ENCODE data around the gene DNAJC27.

DNAJC27 gene

DNA sequence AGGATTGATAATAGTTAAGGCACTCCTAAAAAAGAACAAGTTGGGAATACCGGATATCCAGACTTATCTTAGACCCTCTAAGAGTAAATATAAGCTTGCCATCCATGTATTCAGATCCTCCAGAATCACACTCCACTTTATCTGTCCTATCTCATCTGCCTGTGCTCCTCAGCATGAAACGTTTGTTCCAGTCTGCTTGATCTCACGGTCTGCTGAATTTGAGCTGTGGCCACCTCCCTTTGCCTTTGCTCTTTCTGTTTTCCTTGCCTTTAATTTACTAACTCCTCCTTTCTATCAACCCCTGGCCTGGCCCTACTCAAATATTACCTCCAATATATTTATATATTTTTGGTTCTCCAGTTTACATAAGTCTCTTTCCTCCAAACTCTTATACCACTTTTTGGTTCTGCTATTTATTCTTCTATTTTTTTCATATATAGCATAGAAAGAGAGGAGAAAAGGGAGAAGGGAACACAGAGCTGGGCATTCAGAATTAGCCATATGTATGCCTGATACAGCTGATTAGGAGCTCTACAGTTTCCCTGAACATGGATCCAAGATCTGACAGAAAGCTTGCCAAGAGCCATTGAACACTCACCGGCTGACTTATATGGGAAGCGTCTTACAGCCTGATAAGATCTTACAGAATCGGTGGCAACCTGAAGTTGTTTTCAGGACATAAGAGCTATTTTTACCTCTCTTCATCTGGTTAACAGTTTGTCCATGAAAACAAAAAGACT is 21.8 kb upstream of the DNAJC27 start:
- Histone ChIP-seq H3K27me3 (ENCODE audit: control insufficient read depth, insufficient read depth, low read length) (no peaks in the 10 kb centered on the region), H3K36me3 (ENCODE audit: control insufficient read depth, insufficient read depth, low read length) (no peaks in the 10 kb centered on the region), H3K9ac (ENCODE audit: low read depth, low read length) (no peak overlapping the region), H3K4me1 (ENCODE audit: control insufficient read depth, insufficient read depth, low read length) (no peaks in the 10 kb centered on the region), H3K4me3 (ENCODE audit: low read depth, low read length) (no peak overlapping the region), H3K9me3 (ENCODE audit: control insufficient read depth, insufficient read depth, low read length) (no peaks in the 10 kb centered on the region)

DNA sequence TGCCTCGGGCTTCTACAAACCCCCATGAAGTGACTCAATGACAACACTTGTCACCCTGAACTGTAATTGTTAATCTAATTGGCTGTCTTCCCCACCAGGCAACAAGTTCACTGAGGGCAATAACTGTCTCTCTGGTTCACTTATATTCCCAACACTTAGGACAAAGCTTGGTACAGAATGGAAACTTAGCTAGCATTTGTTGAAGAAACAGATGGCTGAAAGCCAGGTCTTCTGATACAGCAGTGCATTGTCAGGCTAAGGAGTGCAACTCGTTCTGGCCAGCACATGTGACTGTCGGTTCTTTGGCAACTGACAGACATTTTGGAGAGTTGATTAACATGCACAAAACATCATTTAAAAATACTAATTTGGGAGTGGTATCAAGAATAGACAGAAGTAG is 14.6 kb upstream of the DNAJC27 start:
- H3K27me3 ChIP-seq (ENCODE audit: control insufficient read depth, insufficient read depth, low read length) = no peaks in the 10 kb centered on the region
- H3K4me1 ChIP-seq (ENCODE audit: control insufficient read depth, insufficient read depth, low read length) = no peaks in the 10 kb centered on the region
- no peaks in the 10 kb centered on the region for H3K9me3 ChIP-seq (ENCODE audit: control insufficient read depth, insufficient read depth, low read length)
- no peak overlapping the region for H3K9ac ChIP-seq (ENCODE audit: low read depth, low read length)
- no peak overlapping the region for H3K4me3 ChIP-seq (ENCODE audit: low read depth, low read length)
- no peaks in the 10 kb centered on the region for H3K36me3 ChIP-seq (ENCODE audit: control insufficient read depth, insufficient read depth, low read length)

DNA sequence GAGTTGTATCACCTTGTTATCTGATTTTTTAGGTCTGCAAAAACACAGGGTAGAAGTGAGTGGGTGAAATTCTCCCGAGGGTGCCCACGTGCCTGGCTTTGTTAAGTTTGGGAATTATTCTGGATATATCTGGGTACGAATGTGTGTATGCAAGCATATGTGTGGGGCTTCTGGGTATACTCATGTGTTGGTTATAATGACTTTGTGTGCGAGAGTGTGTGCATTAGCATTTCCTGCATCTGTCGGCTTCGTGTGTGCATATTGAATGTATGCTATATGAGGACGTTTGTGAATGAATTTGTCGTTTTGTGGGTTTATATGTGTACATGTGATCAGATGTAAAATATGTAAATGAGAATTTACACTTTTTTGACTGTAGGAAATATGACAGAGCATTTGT is 13.8 kb upstream of the DNAJC27 start:
- no peaks in the 10 kb centered on the region for H3K4me1 ChIP-seq (ENCODE audit: control insufficient read depth, insufficient read depth, low read length)
- H3K36me3 ChIP-seq (ENCODE audit: control insufficient read depth, insufficient read depth, low read length) = no peaks in the 10 kb centered on the region
- H3K27me3 ChIP-seq (ENCODE audit: control insufficient read depth, insufficient read depth, low read length) = no peaks in the 10 kb centered on the region
- H3K4me3 ChIP-seq (ENCODE audit: low read depth, low read length) = no peak overlapping the region
- no peaks in the 10 kb centered on the region for H3K9me3 ChIP-seq (ENCODE audit: control insufficient read depth, insufficient read depth, low read length)
- H3K9ac ChIP-seq (ENCODE audit: low read depth, low read length) = no peak overlapping the region

DNA sequence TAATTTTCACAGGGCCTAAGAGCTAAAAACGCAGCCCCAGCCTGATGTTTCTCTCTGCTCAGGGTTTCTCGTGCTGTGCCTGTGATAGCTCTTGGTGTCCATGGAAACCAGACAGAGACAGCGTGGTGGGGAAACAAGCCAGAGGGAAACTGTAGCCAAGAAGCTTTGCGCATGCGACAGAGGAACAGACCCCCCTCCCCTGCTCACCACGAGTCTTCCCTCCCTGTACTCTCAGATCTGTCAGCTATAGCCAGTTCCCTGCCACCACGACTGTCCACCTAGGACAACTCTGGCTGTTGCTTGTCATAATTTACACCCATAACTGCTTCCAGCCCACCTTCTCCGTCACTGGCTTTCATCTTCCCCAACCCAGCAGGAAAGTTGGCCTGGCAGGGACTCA is 13.2 kb upstream of the DNAJC27 start:
- Histone ChIP-seq H3K9me3 (ENCODE audit: control insufficient read depth, insufficient read depth, low read length) (no peaks in the 10 kb centered on the region), H3K4me1 (ENCODE audit: control insufficient read depth, insufficient read depth, low read length) (no peaks in the 10 kb centered on the region), H3K4me3 (ENCODE audit: low read depth, low read length) (no peak overlapping the region), H3K9ac (ENCODE audit: low read depth, low read length) (no peak overlapping the region), H3K27me3 (ENCODE audit: control insufficient read depth, insufficient read depth, low read length) (no peaks in the 10 kb centered on the region), H3K36me3 (ENCODE audit: control insufficient read depth, insufficient read depth, low read length) (no peaks in the 10 kb centered on the region)

DNA sequence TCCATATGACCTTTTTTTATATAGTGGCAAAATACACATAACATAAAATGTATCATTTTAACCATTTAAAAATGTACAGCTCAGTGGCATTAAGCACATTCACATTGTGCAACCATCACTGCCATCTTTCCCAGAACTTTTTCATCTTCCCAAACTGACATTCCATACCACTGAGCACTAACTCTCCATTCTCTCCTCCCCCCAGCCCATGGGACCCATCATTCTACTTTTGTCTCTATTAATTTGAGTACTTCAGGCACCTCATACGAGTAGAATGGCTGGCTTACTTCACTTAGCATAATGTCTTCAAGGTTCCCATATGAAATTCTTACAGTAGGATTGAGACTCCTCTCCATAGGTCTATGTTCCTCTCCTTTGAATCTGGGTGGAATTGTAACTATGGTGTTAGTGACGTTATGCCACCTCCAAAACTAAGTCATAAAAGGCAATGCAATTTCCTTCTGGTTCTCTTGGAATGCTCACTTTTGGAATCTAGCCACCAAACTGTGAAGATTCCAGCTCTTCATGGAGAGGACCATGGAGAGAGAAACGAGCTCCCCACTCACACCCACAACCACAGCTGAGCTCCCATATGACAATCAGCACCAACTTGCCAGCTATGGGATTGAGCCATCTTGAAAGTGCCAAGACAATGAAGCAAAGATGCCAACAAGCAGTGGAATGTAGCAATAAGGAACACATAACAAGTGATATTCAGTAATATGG is 9.8 kb upstream of the DNAJC27 start:
- H3K9me3 ChIP-seq (ENCODE audit: control insufficient read depth, insufficient read depth, low read length) = no peaks in the 10 kb centered on the region
- H3K4me1 ChIP-seq (ENCODE audit: control insufficient read depth, insufficient read depth, low read length) = no peaks in the 10 kb centered on the region
- H3K27me3 ChIP-seq (ENCODE audit: control insufficient read depth, insufficient read depth, low read length) = no peaks in the 10 kb centered on the region
- no peak overlapping the region for H3K4me3 ChIP-seq (ENCODE audit: low read depth, low read length)
- no peak overlapping the region for H3K9ac ChIP-seq (ENCODE audit: low read depth, low read length)
- H3K36me3 ChIP-seq (ENCODE audit: control insufficient read depth, insufficient read depth, low read length) = no peaks in the 10 kb centered on the region

DNA sequence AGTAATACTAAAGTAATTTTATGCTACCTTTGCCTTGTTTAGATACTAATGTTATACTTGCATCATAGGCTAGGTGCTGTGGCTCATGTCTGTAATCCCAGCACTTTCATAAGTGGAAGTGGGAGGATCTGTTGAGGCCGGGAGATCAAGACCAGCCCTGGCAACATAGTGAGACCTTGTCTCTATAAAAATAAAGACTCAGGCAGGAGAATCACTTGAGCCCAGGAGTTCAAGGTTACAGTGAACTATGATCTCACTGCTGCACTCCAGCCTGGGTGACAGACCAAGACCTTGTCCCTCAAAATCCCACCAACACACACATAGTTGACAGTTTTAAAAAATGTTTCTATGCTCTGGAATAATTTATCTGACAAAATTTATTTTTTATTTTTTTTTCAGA is 6.9 kb upstream of the DNAJC27 start:
- Histone ChIP-seq H3K9me3 (ENCODE audit: control insufficient read depth, insufficient read depth, low read length) (no peaks in the 10 kb centered on the region), H3K9ac (ENCODE audit: low read depth, low read length) (no peak overlapping the region), H3K4me1 (ENCODE audit: control insufficient read depth, insufficient read depth, low read length) (no peaks in the 10 kb centered on the region), H3K4me3 (ENCODE audit: low read depth, low read length) (no peak overlapping the region), H3K36me3 (ENCODE audit: control insufficient read depth, insufficient read depth, low read length) (no peaks in the 10 kb centered on the region), H3K27me3 (ENCODE audit: control insufficient read depth, insufficient read depth, low read length) (no peaks in the 10 kb centered on the region)

DNA sequence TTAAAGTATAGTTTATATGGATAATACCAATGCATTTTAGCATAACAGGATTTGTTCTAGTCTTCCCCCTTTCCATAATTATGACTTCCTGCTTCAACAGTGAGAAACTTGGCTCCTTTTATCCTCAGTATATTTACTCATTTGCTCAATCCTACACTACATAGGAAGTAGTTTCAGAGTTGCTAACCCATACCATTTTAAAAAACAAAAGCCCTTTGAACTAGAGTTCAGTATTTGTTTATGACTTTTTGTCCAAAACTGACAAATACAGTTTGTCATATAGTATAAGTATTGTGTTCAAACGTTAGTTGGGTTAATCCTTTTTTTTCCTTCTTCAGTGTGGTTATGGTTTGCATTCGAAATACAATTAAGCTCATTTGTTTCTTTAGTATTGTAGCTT is 5.9 kb upstream of the DNAJC27 start:
- Histone ChIP-seq H3K9ac (ENCODE audit: low read depth, low read length) (no peak overlapping the region), H3K36me3 (ENCODE audit: control insufficient read depth, insufficient read depth, low read length) (no peaks in the 10 kb centered on the region), H3K4me1 (ENCODE audit: control insufficient read depth, insufficient read depth, low read length) (no peaks in the 10 kb centered on the region), H3K27me3 (ENCODE audit: control insufficient read depth, insufficient read depth, low read length) (no peaks in the 10 kb centered on the region), H3K4me3 (ENCODE audit: low read depth, low read length) (no peak overlapping the region), H3K9me3 (ENCODE audit: control insufficient read depth, insufficient read depth, low read length) (no peaks in the 10 kb centered on the region)

DNA sequence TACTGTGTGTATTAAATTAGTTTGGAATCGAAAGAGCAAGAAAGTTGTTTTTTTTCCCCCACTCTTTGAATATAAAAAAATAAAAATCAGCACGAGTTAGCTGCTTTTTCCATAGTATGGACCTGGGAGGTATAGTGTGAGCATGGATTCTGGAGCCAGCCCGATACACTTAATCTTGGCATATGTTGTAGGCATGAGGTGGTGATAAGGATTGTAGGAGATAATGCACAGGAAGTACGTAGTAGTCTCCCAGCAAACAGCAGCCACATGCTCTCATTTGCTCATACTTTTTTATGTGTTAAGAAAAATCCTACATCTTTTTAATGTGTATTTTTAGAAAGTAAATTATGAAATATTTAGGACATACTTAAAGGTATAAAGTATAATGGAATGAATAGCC is 2.1 kb upstream of the DNAJC27 start:
- Histone ChIP-seq H3K27me3 (ENCODE audit: control insufficient read depth, insufficient read depth, low read length) (no peaks in the 10 kb centered on the region), H3K4me1 (ENCODE audit: control insufficient read depth, insufficient read depth, low read length) (no peaks in the 10 kb centered on the region), H3K9ac (ENCODE audit: low read depth, low read length) (no peak overlapping the region), H3K4me3 (ENCODE audit: low read depth, low read length) (no peak overlapping the region), H3K9me3 (ENCODE audit: control insufficient read depth, insufficient read depth, low read length) (no peaks in the 10 kb centered on the region), H3K36me3 (ENCODE audit: control insufficient read depth, insufficient read depth, low read length) (no peaks in the 10 kb centered on the region)

DNA sequence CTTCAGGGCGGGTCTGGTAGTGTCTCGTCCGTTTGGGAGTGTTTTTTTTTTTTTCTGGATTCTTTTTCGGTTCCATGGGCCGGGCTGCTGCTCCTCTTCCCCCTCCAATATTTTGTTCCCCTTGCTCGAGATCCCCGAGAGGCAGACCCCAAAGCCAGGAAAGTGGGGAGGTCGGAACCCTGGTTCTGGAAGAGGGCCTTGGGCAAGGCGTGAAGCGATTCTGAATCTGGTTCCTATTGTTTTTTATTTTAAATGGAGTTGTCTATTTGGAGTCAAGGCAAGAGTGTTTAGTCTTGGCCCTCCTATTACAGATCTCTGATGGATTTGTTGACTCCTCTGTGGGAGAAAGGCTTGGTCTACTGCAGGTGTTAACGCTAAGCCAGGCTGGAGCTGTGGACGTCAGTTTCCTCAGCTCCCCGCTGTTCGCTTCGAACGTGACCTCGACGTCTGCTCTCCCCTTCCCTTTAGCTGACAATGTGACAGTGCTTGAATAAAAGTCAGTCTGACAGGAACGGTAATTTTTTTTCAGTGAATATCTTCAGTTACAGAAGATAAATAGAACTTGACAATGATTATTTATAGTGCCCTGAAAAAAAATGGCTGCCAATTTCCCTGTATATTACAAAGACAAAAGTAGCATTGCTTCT is 683 bp upstream of the DNAJC27 start:
- Histone ChIP-seq H3K9ac (ENCODE audit: low read depth, low read length) (peak overlapping the region; percentile 90), H3K36me3 (ENCODE audit: control insufficient read depth, insufficient read depth, low read length) (no peaks in the 10 kb centered on the region), H3K9me3 (ENCODE audit: control insufficient read depth, insufficient read depth, low read length) (no peaks in the 10 kb centered on the region), H3K4me1 (ENCODE audit: control insufficient read depth, insufficient read depth, low read length) (no peaks in the 10 kb centered on the region), H3K27me3 (ENCODE audit: control insufficient read depth, insufficient read depth, low read length) (no peaks in the 10 kb centered on the region), H3K4me3 (ENCODE audit: low read depth, low read length) (peak overlapping the region; percentile 68)

DNA sequence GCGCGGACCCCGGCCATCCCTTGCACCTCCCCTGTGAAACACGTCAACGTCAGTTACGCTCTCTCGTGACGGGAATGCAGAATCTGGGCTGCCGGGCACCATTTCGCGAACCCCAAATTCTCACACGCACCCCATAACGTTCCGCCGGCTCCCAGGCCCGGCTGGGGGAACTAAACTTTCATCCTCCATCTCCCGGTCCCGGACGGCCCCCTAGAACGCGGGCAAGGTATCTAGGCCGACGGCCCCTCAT is 544 bp downstream of the DNAJC27 start:
- Histone ChIP-seq H3K9ac (ENCODE audit: low read depth, low read length) (peak overlapping the region; percentile 62), H3K4me1 (ENCODE audit: control insufficient read depth, insufficient read depth, low read length) (no peaks in the 10 kb centered on the region), H3K27me3 (ENCODE audit: control insufficient read depth, insufficient read depth, low read length) (no peaks in the 10 kb centered on the region), H3K9me3 (ENCODE audit: control insufficient read depth, insufficient read depth, low read length) (no peaks in the 10 kb centered on the region), H3K36me3 (ENCODE audit: control insufficient read depth, insufficient read depth, low read length) (no peaks in the 10 kb centered on the region), H3K4me3 (ENCODE audit: low read depth, low read length) (peak overlapping the region; percentile 68)

DNA sequence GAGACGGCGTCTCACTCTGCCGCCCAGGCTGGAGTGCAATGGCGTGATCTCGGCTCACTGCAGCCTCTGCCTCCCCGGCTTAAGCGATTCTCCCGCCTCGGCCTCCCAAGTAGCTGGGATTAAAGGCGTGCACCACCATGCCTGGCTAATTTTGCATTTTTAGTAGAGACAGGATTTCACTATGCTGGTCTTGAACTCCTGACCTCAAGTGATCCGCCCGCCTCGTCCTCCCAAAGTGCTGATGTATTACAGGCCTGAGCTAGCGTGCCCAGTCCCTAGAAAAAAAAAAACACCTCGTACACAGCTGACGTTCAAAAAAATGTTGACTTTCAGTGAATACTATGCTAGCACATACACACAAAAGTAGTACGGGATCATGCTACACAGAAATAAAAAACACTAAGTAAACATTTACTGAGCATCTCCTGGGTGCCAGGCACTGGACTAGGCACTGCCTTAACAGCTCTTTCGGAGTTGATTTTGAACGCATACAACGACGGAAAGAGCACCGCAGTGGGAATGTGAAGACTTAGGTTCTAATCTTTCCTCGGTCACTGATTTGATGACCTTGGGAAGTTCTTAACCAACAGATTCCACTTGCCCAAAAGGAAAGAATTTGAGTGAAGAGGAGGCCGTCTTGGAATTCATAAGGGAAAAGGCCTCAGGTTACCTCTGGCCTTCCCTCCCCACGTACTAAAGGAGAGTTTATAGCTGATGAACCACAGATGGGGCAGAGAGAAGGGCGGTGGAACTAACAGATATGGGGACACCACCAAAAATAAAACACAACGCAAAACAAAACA is 1.1 kb downstream of the DNAJC27 start:
- Histone ChIP-seq H3K4me1 (ENCODE audit: control insufficient read depth, insufficient read depth, low read length) (no peaks in the 10 kb centered on the region), H3K36me3 (ENCODE audit: control insufficient read depth, insufficient read depth, low read length) (no peaks in the 10 kb centered on the region), H3K4me3 (ENCODE audit: low read depth, low read length) (peak overlapping the region; percentile 68), H3K9ac (ENCODE audit: low read depth, low read length) (peak overlapping the region; percentile 62), H3K27me3 (ENCODE audit: control insufficient read depth, insufficient read depth, low read length) (no peaks in the 10 kb centered on the region), H3K9me3 (ENCODE audit: control insufficient read depth, insufficient read depth, low read length) (no peaks in the 10 kb centered on the region)
